Mesendoderm (in vitro differentiated cells): Measurements from ENCODE around the gene TSPEAR.
"Not testable (repeated sequence)": the region's sequence is repeated elsewhere in the genome, so short reads cannot be mapped to it uniquely, and the experiment has no call there.

Experiments used
- DNase-seq: peaks from one replicate; pipeline ENCODE4 v3.0.0; 2013
- H2AK5ac ChIP-seq: 2 replicates; pipeline ENCODE4 v1.6.1; 2013; ENCODE audit warnings: low read length, inconsistent platforms
- H2BK120ac ChIP-seq: 2 replicates; pipeline ENCODE4 v1.6.1; 2013; ENCODE audit warnings: low read depth, mild to moderate bottlenecking, low read length, moderate library complexity, mixed read lengths
- H2BK15ac ChIP-seq: replicated peaks from 2 replicates; pipeline ENCODE4 v1.6.1; 2013; ENCODE audit warnings: low read depth, mild to moderate bottlenecking, moderate library complexity
- H2BK5ac ChIP-seq: 2 replicates; pipeline ENCODE4 v1.6.1; 2013; ENCODE audit warnings: low read length, inconsistent platforms
- H3K18ac ChIP-seq: 2 replicates; pipeline ENCODE4 v1.6.1; 2013; ENCODE audit warnings: mild to moderate bottlenecking, low read length, mixed read lengths
- H3K23ac ChIP-seq: one replicate; pipeline ENCODE4 v1.6.1; 2013; ENCODE audit warnings: low read length
- H3K27ac ChIP-seq: 2 replicates; pipeline ENCODE4 v1.5.1; 2013; ENCODE audit warnings: low read depth, mild to moderate bottlenecking, inconsistent platforms, low read length, moderate library complexity
- H3K27me3 ChIP-seq: 2 replicates; pipeline ENCODE4 v1.6.1; 2013; ENCODE audit warnings: low read length, control low read depth, mild to moderate bottlenecking, inconsistent platforms; ENCODE audit not compliant: insufficient read depth, poor library complexity
- H3K36me3 ChIP-seq: 2 replicates; pipeline ENCODE4 v1.6.1; 2013; ENCODE audit warnings: low read length, inconsistent platforms; ENCODE audit not compliant: control insufficient read depth, insufficient read depth
- H3K4ac ChIP-seq: one replicate; pipeline ENCODE4 v1.6.1; 2013; ENCODE audit warnings: low read depth, mild to moderate bottlenecking, low read length, moderate library complexity
- H3K4me1 ChIP-seq: 2 replicates; pipeline ENCODE4 v1.6.1; 2013; ENCODE audit warnings: low read depth, low read length, inconsistent platforms; ENCODE audit not compliant: control insufficient read depth
- H3K4me2 ChIP-seq: 2 replicates; pipeline ENCODE4 v1.6.1; 2013; ENCODE audit warnings: low read length
- H3K4me3 ChIP-seq: 2 replicates; pipeline ENCODE4 v1.5.1; 2013; ENCODE audit warnings: mild to moderate bottlenecking, low read length
- H3K56ac ChIP-seq: one replicate; pipeline ENCODE4 v1.6.1; 2013; ENCODE audit warnings: low read length
- H3K79me1 ChIP-seq: 2 replicates; pipeline ENCODE4 v1.6.1; 2013; ENCODE audit warnings: low read length, inconsistent platforms
- H3K79me2 ChIP-seq: 2 replicates; pipeline ENCODE4 v1.6.1; 2013; ENCODE audit warnings: mild to moderate bottlenecking, low read length; ENCODE audit not compliant: control insufficient read depth, insufficient read depth
- H3K9ac ChIP-seq: 2 replicates; pipeline ENCODE4 v1.6.1; 2013; ENCODE audit warnings: low read length, inconsistent platforms
- H4K5ac ChIP-seq: one replicate; pipeline ENCODE4 v1.6.1; 2013; ENCODE audit warnings: low read length
- H4K8ac ChIP-seq: one replicate; pipeline ENCODE4 v1.6.1; 2013; ENCODE audit warnings: low read depth, mild to moderate bottlenecking, control low read depth, low read length, moderate library complexity
- WGBS: extraction: QIAGEN DNeasy Blood & Tissue Kit; methylation state at CpG from one replicate; pipeline ENCODE4 v1.1.7; 2013; ENCODE audit warnings: low lambda C conversion rate, missing lambda C conversion rate; ENCODE audit not compliant: insufficient coverage; ENCODE audit errors: extremely low coverage; 5-methylcytosine and 5-hydroxymethylcytosine counted together

The TSPEAR gene

GRCh38 chr21:44480200-44481053, 230.9 kb downstream of the TSPEAR start:
- Histone ChIP-seq H3K9ac (no peak overlapping the region), H3K27me3 (no peaks in the 10 kb centered on the region), H3K23ac (no peak overlapping the region), H2BK15ac (no peak overlapping the region), H4K8ac (no peak overlapping the region), H4K5ac (no peak overlapping the region), H3K27ac (no peak overlapping the region), H2BK120ac (no peak overlapping the region), H3K18ac (no peak overlapping the region), H3K56ac (peak overlapping the region; percentile 28), H3K4ac (no peak overlapping the region), H3K4me2 (no peak overlapping the region), H2BK5ac (no peak overlapping the region), H2AK5ac (no peak overlapping the region), H3K4me3 (no peak overlapping the region), H3K36me3 (no peaks in the 10 kb centered on the region), H3K79me1 (no peaks in the 10 kb centered on the region), H3K79me2 (no peaks in the 10 kb centered on the region), H3K4me1 (no peaks in the 10 kb centered on the region)
- DNase-seq = no peak
- no CpG with 5 or more reads among the region's 16 CpGs for WGBS

GRCh38 chr21:44479556-44480199, 231.7 kb downstream of the TSPEAR start:
- H2BK15ac ChIP-seq, H3K9ac ChIP-seq, H3K23ac ChIP-seq, H3K56ac ChIP-seq, H3K4ac ChIP-seq, H3K79me1 ChIP-seq, H4K5ac ChIP-seq, H3K4me1 ChIP-seq, H3K79me2 ChIP-seq, H3K18ac ChIP-seq, H3K4me2 ChIP-seq, H4K8ac ChIP-seq, H2BK120ac ChIP-seq, H2BK5ac ChIP-seq, H3K27ac ChIP-seq, H3K27me3 ChIP-seq, H3K36me3 ChIP-seq, H2AK5ac ChIP-seq, H3K4me3 ChIP-seq: not testable (repeated sequence)
- DNase-seq = peak; percentile 44
- no CpG with 5 or more reads among the region's 21 CpGs for WGBS

GRCh38 chr21:44478801-44479167, 232.6 kb downstream of the TSPEAR start:
- DNase-seq = no peak
- Histone ChIP-seq H2BK120ac (no peak overlapping the region), H3K79me2 (no peaks in the 10 kb centered on the region), H3K4me2 (no peak overlapping the region), H3K9ac (no peak overlapping the region), H3K79me1 (no peaks in the 10 kb centered on the region), H2BK5ac (no peak overlapping the region), H3K23ac (no peak overlapping the region), H3K27ac (no peak overlapping the region), H3K4me3 (no peak overlapping the region), H3K36me3 (no peaks in the 10 kb centered on the region), H2BK15ac (no peak overlapping the region), H3K27me3 (no peaks in the 10 kb centered on the region), H2AK5ac (no peak overlapping the region), H4K8ac (no peak overlapping the region), H3K56ac (no peak overlapping the region), H3K4me1 (no peaks in the 10 kb centered on the region), H3K18ac (no peak overlapping the region), H4K5ac (no peak overlapping the region), H3K4ac (no peak overlapping the region)
- no CpG with 5 or more reads among the region's 5 CpGs for WGBS

- Histone ChIP-seq H2BK120ac (no peak overlapping the region), H2BK15ac (no peak overlapping the region), H3K4me3 (no peak overlapping the region), H3K27ac (no peak overlapping the region), H3K79me2 (no peaks in the 10 kb centered on the region), H3K56ac (no peak overlapping the region), H3K4me2 (no peak overlapping the region), H3K9ac (no peak overlapping the region), H3K4me1 (no peaks in the 10 kb centered on the region), H3K23ac (no peak overlapping the region), H2AK5ac (no peak overlapping the region), H3K36me3 (no peaks in the 10 kb centered on the region), H2BK5ac (no peak overlapping the region), H3K27me3 (no peaks in the 10 kb centered on the region), H3K18ac (no peak overlapping the region), H3K79me1 (no peaks in the 10 kb centered on the region), H4K8ac (no peak overlapping the region), H3K4ac (no peak overlapping the region), H4K5ac (no peak overlapping the region)
- no CpG with 5 or more reads among the region's 16 CpGs for WGBS
- no peak for DNase-seq
Observed at GRCh38 chr21:44478124-44478800, 233.1 kb downstream of the TSPEAR start.

GRCh38 chr21:44477712-44478111, 233.7 kb downstream of the TSPEAR start:
- no peak overlapping the region for H3K4me2 ChIP-seq
- no peaks in the 10 kb centered on the region for H3K4me1 ChIP-seq
- H3K9ac ChIP-seq = no peak overlapping the region
- no peak overlapping the region for H4K8ac ChIP-seq
- no peak overlapping the region for H2BK120ac ChIP-seq
- no peaks in the 10 kb centered on the region for H3K36me3 ChIP-seq
- no peak overlapping the region for H3K23ac ChIP-seq
- no peak overlapping the region for H4K5ac ChIP-seq
- no peak overlapping the region for H3K18ac ChIP-seq
- no peak overlapping the region for H2AK5ac ChIP-seq
- no peak overlapping the region for H3K27ac ChIP-seq
- DNase-seq = no peak
- no peak overlapping the region for H3K56ac ChIP-seq
- no CpG with 5 or more reads among the region's 7 CpGs for WGBS
- no peaks in the 10 kb centered on the region for H3K79me1 ChIP-seq
- H3K79me2 ChIP-seq = no peaks in the 10 kb centered on the region
- no peak overlapping the region for H3K4ac ChIP-seq
- no peaks in the 10 kb centered on the region for H3K27me3 ChIP-seq
- H3K4me3 ChIP-seq = no peak overlapping the region
- H2BK5ac ChIP-seq = no peak overlapping the region
- H2BK15ac ChIP-seq = no peak overlapping the region
